ENCODE results near the gene PPP1R11.

Gene PPP1R11

GRCh38 chr6:30041821-30042220 is 25.2 kb upstream of the PPP1R11 start:
- Histone ChIP-seq H3K36me3 (no peaks in the 10 kb centered on the region), H3K9me3 (no peaks in the 10 kb centered on the region), H3K27ac (no peak overlapping the region), H3K27me3 (no peaks in the 10 kb centered on the region), H3K4me1 (ENCODE audit: control insufficient read depth in 1 of 2, insufficient read depth in 1 of 2, low read depth in 1 of 2, low read length in 1 of 2) (peaks cover 0 to 5% of the 10 kb centered on the region in 2 experiments), H3K4me3 (ENCODE audit: low read depth in 1 of 2, low read length in 1 of 2) (no peak overlapping the region)
- TF ChIP-seq CTCF (IDR thresholded peaks at IDR 0.05) = no peak

DNA sequence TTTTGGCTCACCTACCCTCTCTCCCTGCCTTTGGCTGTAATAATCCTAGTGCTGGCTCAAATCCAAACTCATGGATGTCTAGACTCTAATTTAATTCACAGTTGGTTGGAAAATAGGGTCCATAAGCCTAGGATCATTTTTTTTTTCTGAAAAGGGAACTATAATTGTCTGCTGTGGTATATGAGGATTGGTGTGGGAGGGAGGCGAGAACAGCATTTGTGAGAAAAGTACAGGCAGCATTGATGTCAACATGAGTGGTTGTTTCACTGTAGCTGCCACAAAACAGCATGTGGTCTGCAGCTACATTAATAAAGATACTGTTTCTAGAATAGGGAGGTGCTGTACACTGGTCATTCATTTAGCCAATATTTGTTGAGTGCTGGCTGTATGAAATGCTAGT is 24.5 kb upstream of the PPP1R11 start:
- Histone ChIP-seq H3K4me1 (ENCODE audit: control insufficient read depth in 1 of 2, insufficient read depth in 1 of 2, low read depth in 1 of 2, low read length in 1 of 2) (peaks cover 0 to 5% of the 10 kb centered on the region in 2 experiments), H3K27me3 (no peaks in the 10 kb centered on the region), H3K27ac (no peak overlapping the region), H3K9me3 (no peaks in the 10 kb centered on the region), H3K36me3 (no peaks in the 10 kb centered on the region), H3K4me3 (ENCODE audit: low read depth in 1 of 2, low read length in 1 of 2) (no peak overlapping the region)
- TF ChIP-seq CTCF (IDR thresholded peaks at IDR 0.05) = no peak

GRCh38 chr6:30042914-30043313 is 24.1 kb upstream of the PPP1R11 start:
- no peaks in the 10 kb centered on the region for H3K27me3 ChIP-seq
- peaks cover 0 to 5% of the 10 kb centered on the region in 2 experiments for H3K4me1 ChIP-seq (ENCODE audit: control insufficient read depth in 1 of 2, insufficient read depth in 1 of 2, low read depth in 1 of 2, low read length in 1 of 2)
- H3K4me3 ChIP-seq (ENCODE audit: low read depth in 1 of 2, low read length in 1 of 2) = no peak overlapping the region
- H3K36me3 ChIP-seq = no peaks in the 10 kb centered on the region
- TF ChIP-seq CTCF (IDR thresholded peaks at IDR 0.05) = no peak
- no peaks in the 10 kb centered on the region for H3K9me3 ChIP-seq
- no peak overlapping the region for H3K27ac ChIP-seq

GRCh38 chr6:30043744-30044143 is 23.3 kb upstream of the PPP1R11 start:
- TF ChIP-seq CTCF (IDR thresholded peaks at IDR 0.05) = no peak
- H3K27ac ChIP-seq = no peak overlapping the region
- no peaks in the 10 kb centered on the region for H3K9me3 ChIP-seq
- no peak overlapping the region for H3K4me3 ChIP-seq (ENCODE audit: low read depth in 1 of 2, low read length in 1 of 2)
- H3K4me1 ChIP-seq (ENCODE audit: control insufficient read depth in 1 of 2, insufficient read depth in 1 of 2, low read depth in 1 of 2, low read length in 1 of 2) = peaks cover 0 to 5% of the 10 kb centered on the region in 2 experiments
- no peaks in the 10 kb centered on the region for H3K27me3 ChIP-seq
- no peaks in the 10 kb centered on the region for H3K36me3 ChIP-seq

DNA sequence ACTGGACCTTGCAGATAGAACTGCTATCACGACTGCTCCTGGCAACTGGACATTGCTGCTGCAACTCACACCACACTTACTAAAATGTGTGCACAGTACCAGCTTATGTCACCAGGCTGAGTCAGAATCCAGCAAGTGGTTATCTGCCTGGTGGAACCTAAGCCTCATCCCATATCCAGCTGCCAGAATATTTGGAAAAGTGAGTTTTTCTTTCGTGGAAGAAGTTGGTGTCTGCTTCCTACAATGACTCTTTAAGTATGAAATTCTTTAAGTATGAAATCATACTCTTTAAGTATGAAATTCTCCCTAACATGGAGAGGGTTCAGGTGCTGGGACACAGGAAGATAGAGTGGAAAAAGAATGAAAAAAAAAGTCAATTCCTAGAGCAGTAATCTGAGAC is 22.4 kb upstream of the PPP1R11 start:
- Histone ChIP-seq H3K4me3 (ENCODE audit: low read depth in 1 of 2, low read length in 1 of 2) (no peak overlapping the region), H3K4me1 (ENCODE audit: control insufficient read depth in 1 of 2, insufficient read depth in 1 of 2, low read depth in 1 of 2, low read length in 1 of 2) (peaks cover 0 to 5% of the 10 kb centered on the region in 2 experiments), H3K27ac (no peak overlapping the region), H3K9me3 (no peaks in the 10 kb centered on the region), H3K27me3 (no peaks in the 10 kb centered on the region), H3K36me3 (no peaks in the 10 kb centered on the region)
- TF ChIP-seq CTCF (IDR thresholded peaks at IDR 0.05) = no peak

DNA sequence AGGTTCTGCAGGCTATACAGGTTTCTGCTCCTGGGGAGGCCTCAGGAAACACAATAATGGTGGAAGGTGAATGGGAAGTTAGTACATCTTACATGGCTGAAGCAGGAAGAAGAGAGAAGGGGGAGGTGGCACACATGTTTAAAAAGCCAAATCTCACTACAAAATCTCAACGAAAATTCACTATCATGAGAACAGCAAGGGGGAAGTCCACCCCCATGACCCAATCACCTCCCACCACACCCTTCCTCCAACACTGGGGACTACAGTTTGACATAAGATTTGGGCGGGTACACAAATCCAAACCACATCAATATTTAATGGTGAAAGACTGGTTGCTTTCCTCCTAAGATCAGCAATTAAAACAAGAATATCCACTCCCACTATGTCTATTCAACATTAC is 19.8 kb upstream of the PPP1R11 start:
- peaks cover 0 to 5% of the 10 kb centered on the region in 2 experiments for H3K4me1 ChIP-seq (ENCODE audit: control insufficient read depth in 1 of 2, insufficient read depth in 1 of 2, low read depth in 1 of 2, low read length in 1 of 2)
- no peaks in the 10 kb centered on the region for H3K36me3 ChIP-seq
- no peak overlapping the region for H3K4me3 ChIP-seq (ENCODE audit: low read depth in 1 of 2, low read length in 1 of 2)
- H3K9me3 ChIP-seq = no peaks in the 10 kb centered on the region
- no peak for TF ChIP-seq CTCF (IDR thresholded peaks at IDR 0.05)
- H3K27me3 ChIP-seq = no peaks in the 10 kb centered on the region
- no peak overlapping the region for H3K27ac ChIP-seq

Data from neutrophil (primary cell).